Measurements from ENCODE around the gene DSTN.

- no peak for TF ChIP-seq POLR2A (IDR thresholded peaks at IDR 0.05; ENCODE audit: low read depth, low read length)
- TF ChIP-seq POLR2AphosphoS5 (IDR thresholded peaks at IDR 0.05; ENCODE audit: low read depth, low read length) = no peak
- no peak for TF ChIP-seq TAF1 (IDR thresholded peaks at IDR 0.05; ENCODE audit: borderline replicate concordance, low read depth, low read length)
Measured at GRCh38 chr20:17653835-17654648, 84.2 kb downstream of the DSTN start.
